K562 (cell line): ENCODE measurements around the gene ARMCX2. TPM values are rescaled to one million over a fixed set of nuclear protein-coding genes. Genes with fewer than 3 reads are reported as not detected.

Experiments used
- ATAC-seq: fragments of 200-7000 bp; cut with Tn5 transposase; 3 replicates; pipeline ENCODE4 v1.9.1; 2020; ENCODE audit warnings: moderate library complexity
- BruUV-seq: library from RNA; stranded (reverse); fragments of 400-500 nt; replicated peaks from 2 replicates; lab custom pipeline; 2021; lab: Mats Ljungman, UMichigan
- CTCF ChIA-PET: fragments of 300-600 bp; formaldehyde crosslinking; extraction: SDS; loops from one replicate; lab custom pipeline; 2021; ENCODE audit warnings: low intra/inter-chr PET ratio; lab: Yijun Ruan, JAX
- POLR2A ChIA-PET: fragments of 300-600, 350-650 bp; sonication (Branson Sonifier 250); formaldehyde crosslinking; extraction: SDS; loops from one replicate; lab custom pipeline; 2021; ENCODE audit warnings: antibody characterized with exemption, inconsistent platforms; lab: Yijun Ruan, JAX
- DNase-seq, 4 experiments: peaks; one replicate each; pipeline versions ENCODE4 v3.0.0 to v3.0.0-alpha.2; 2011 to 2018; ENCODE audit warnings: low spot score in 3 of 4, mixed read lengths in 3 of 4; ENCODE audit errors: extremely low read depth in 1 of 4
- FAIRE-seq: peaks from 2 replicates; lab custom pipeline; 2011; peaks lifted over from hg19 to GRCh38; lab: Jason Lieb, UNC
- H2AFZ ChIP-seq: 2 replicates; pipeline ENCODE4 v1.6.0; 2011; ENCODE audit warnings: low read depth, low read length, control low read depth, inconsistent platforms
- H3K27ac ChIP-seq: fragments of 200-600 bp; 3 replicates; pipeline ENCODE4 v1.8.0; 2011; ENCODE audit warnings: low read depth, mild to moderate bottlenecking, control low read depth, inconsistent platforms, low read length, moderate library complexity, mixed read lengths; ENCODE audit errors: extremely low read depth
- H3K27me3 ChIP-seq, 2 experiments: fragments of 300-600 bp in 1 of 2; 2 replicates in 1 of 2; 3 replicates in 1 of 2; pipeline versions ENCODE4 v1.6.0 to v1.8.0; 2011; ENCODE audit warnings: inconsistent platforms in 2 of 2, low read length in 2 of 2, mild to moderate bottlenecking in 1 of 2, mixed read lengths in 1 of 2, moderate library complexity in 1 of 2; ENCODE audit not compliant: control insufficient read depth in 2 of 2, insufficient read depth in 2 of 2
- H3K36me3 ChIP-seq: fragments of 300-600 bp; 3 replicates; pipeline ENCODE4 v1.8.0; 2011; ENCODE audit warnings: mild to moderate bottlenecking, low read length, inconsistent platforms; ENCODE audit not compliant: control insufficient read depth, insufficient read depth
- H3K4me1 ChIP-seq, 2 experiments: fragments of 200-600 bp in 1 of 2; replicated peaks in 1 of 2; 2 replicates in 1 of 2; 3 replicates in 1 of 2; pipeline versions ENCODE4 v1.5.1 to v1.8.0; 2011; ENCODE audit warnings: inconsistent platforms in 2 of 2, low read length in 2 of 2, mild to moderate bottlenecking in 1 of 2, mixed read lengths in 1 of 2, moderate library complexity in 1 of 2; ENCODE audit not compliant: control insufficient read depth in 2 of 2, insufficient read depth in 2 of 2
- H3K4me2 ChIP-seq: 2 replicates; pipeline ENCODE4 v1.6.1; 2011; ENCODE audit warnings: low read length, control low read depth, inconsistent platforms, mixed read lengths; ENCODE audit not compliant: insufficient read depth
- H3K4me3 ChIP-seq: fragments of 200-600 bp; sonication (generic), shearing (Covaris generic); 2 replicates; pipeline ENCODE4 v1.5.1; 2016; ENCODE audit warnings: control low read depth, inconsistent platforms
- H3K79me2 ChIP-seq: fragments of 200-600 bp; 3 replicates; pipeline ENCODE4 v1.8.0; 2011; ENCODE audit warnings: low read length, inconsistent platforms; ENCODE audit not compliant: control insufficient read depth, insufficient read depth
- H3K9ac ChIP-seq, 2 experiments: 2 replicates each; pipeline versions ENCODE4 v1.6.0 to v1.6.1; 2011; ENCODE audit warnings: low read depth in 2 of 2, low read length in 2 of 2, control low read depth in 1 of 2, inconsistent platforms in 1 of 2, mild to moderate bottlenecking in 1 of 2, mixed read lengths in 1 of 2; ENCODE audit not compliant: insufficient read depth in 1 of 2
- H3K9me1 ChIP-seq: one replicate; pipeline ENCODE4 v1.6.0; 2011; ENCODE audit warnings: inconsistent platforms, mild to moderate bottlenecking, low read length, moderate library complexity; ENCODE audit not compliant: control insufficient read depth, insufficient read depth
- H3K9me3 ChIP-seq: replicated peaks from 2 replicates; pipeline ENCODE4 v1.5.1; 2011; ENCODE audit warnings: low read depth, low read length, inconsistent platforms; ENCODE audit not compliant: control insufficient read depth, insufficient read depth
- H4K20me1 ChIP-seq: replicated peaks from 2 replicates; pipeline ENCODE4 v1.6.1; 2011; ENCODE audit warnings: low read length, inconsistent platforms, mixed read lengths; ENCODE audit not compliant: control insufficient read depth, insufficient read depth
- RFX1 ChIP-seq: fragments of 450-650 bp; IDR thresholded peaks from 2 replicates; pipeline ENCODE4 v1.6.1; 2016; ENCODE audit warnings: mild to moderate bottlenecking, moderate library complexity
- TSC22D4 ChIP-seq: fragments of 450-650 bp; IDR thresholded peaks from 2 replicates; pipeline ENCODE4 v1.6.1; 2016; ENCODE audit warnings: missing genetic modification characterization, missing biosample characterization, control low read depth
- ZNF311 ChIP-seq: fragments of 250-450 bp; sonication (Bioruptor Pico); IDR thresholded peaks from 2 replicates; pipeline ENCODE4 v1.4.0; 2020; ENCODE audit warnings: mild to moderate bottlenecking, moderate library complexity
- WGBS: fragments of 100-300 bp; shearing (Covaris generic); methylation state at CpG from one replicate; pipeline ENCODE4 v1.1.6; 2016; ENCODE audit warnings: low coverage, mixed read lengths; ENCODE audit not compliant: insufficient coverage; ENCODE audit errors: missing lambda C conversion rate; 5-methylcytosine and 5-hydroxymethylcytosine counted together
- in situ Hi-C: fragments of 300-500 bp; cut with MboI; formaldehyde crosslinking; loops from 4 replicates; pipeline ENCODE4 v1.15.0; 2018; ENCODE audit warnings: inconsistent platforms, mixed read lengths
- intact Hi-C: fragments of 100-400 bp; cut with micrococcal nuclease; formaldehyde crosslinking; loops from 2 replicates; pipeline ENCODE4 v1.14.2; 2022
- polyA plus RNA-seq, 8 experiments: library from polyadenylated mRNA; depleted of rRNA in 4 of 8; stranded (reverse) in 5 of 8; unstranded in 3 of 8; fragments of >200 nt; fragmentation: Nextera tagmentation in 2 of 8; fragmentation: Illumina TruSeq in 1 of 8; extraction: Ambion mirVana in 2 of 8; extraction: Trizol in 1 of 8; gene quantifications; 2 replicates each; pipeline versions ENCODE4 v1.2.1 to v1.2.3, GENCODE V29; 2011 to 2014; ENCODE audit warnings: inconsistent platforms in 1 of 8, missing spikeins in 1 of 8
- total RNA-seq, 7 experiments: library from RNA; depleted of rRNA in 6 of 7; stranded (reverse); fragments of >200 nt in 6 of 7; fragmentation: Illumina TruSeq in 2 of 7; extraction: Trizol in 2 of 7; gene quantifications; 2 replicates each; pipeline versions ENCODE4 v1.2.1 to v1.2.3, GENCODE V29; 2011 to 2021; ENCODE audit warnings: low replicate concordance in 1 of 7

The ARMCX2 gene
- total and polyA plus RNA-seq, 9 of the 15 experiments (the other 6 are each of a cell fraction or from before 2014, with no cell fraction given): 0.03 to 0.16 TPM; not detected in 7

DNA sequence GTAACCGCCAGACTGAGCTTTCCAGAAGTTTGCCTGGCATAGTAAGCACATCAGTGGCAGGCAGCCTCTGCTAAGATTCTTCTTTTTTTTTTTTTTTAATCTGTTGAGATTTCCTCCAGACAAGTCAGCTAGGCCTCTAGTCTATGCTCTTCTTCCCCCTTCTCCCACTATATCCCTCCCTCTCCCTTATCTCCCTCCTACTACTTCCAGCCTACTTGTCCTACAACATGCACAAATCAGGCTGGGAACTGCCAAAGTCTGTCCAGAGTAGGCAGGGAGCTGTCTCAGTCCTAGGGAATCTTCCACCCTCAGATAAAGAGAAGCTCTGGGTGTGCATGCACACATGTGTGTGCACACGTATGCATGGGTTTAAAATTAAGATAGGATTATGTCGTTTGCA, 49.7 kb upstream of the ARMCX2 start:
- no peak overlapping the region for H3K9ac ChIP-seq
- no peaks in the 10 kb centered on the region for H4K20me1 ChIP-seq
- no peaks in the 10 kb centered on the region for H3K79me2 ChIP-seq
- no peak for DNase-seq
- H3K4me1 ChIP-seq: no peaks in the 10 kb centered on the region
- no peak overlapping the region for H2AFZ ChIP-seq
- BruUV-seq: no TSS peak
- POLR2A ChIA-PET: no interaction called here
- ATAC-seq: no peak
- WGBS: 0% methylated on average over 3 of the region's 3 CpGs
- no peaks in the 10 kb centered on the region for H3K9me3 ChIP-seq
- H3K4me2 ChIP-seq: no peak overlapping the region
- H3K4me3 ChIP-seq: no peak overlapping the region
- TF ChIP-seq ZNF311 (CRISPR knock-in tag): no peak
- TF ChIP-seq, all 486 proteins: peak for 0
- no peaks in the 10 kb centered on the region for H3K9me1 ChIP-seq
- intact Hi-C loops (no loop called here), in situ Hi-C loops (no loop called here)
- CTCF ChIA-PET: no interaction called here
- no peak overlapping the region for H3K27ac ChIP-seq
- H3K36me3 ChIP-seq: no peaks in the 10 kb centered on the region
- H3K27me3 ChIP-seq: no peaks in the 10 kb centered on the region
- no peak for FAIRE-seq

DNA sequence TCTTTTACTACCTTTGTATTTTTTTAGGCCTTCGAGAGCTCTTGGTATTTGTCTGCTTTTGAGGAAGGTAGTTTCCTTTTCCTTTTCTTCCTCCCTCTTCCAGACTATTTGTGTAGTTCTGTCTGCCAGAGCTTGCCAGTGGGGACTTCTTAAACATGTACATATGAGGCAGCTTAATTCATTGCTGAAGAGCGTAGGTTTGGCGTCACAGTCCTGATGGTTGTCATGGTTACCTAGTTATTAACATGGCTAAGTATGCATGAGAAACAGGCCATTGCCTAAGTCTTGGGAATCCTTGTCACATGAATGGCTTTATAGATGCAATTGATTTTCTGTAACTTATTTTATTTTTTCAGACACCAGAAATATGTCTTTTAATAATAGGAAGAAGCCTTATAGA, 48.5 kb upstream of the ARMCX2 start:
- H2AFZ ChIP-seq: no peak overlapping the region
- intact Hi-C loops: no loop called here
- no peak for ATAC-seq
- DNase-seq: no peak
- in situ Hi-C loops: no loop called here
- no peak for FAIRE-seq
- no TSS peak for BruUV-seq
- H3K79me2 ChIP-seq: no peaks in the 10 kb centered on the region
- TF ChIP-seq RFX1 (peak; percentile 74), TSC22D4 (no peak)
- H3K9me3 ChIP-seq: no peaks in the 10 kb centered on the region
- no peak overlapping the region for H3K9ac ChIP-seq
- H3K4me2 ChIP-seq: no peak overlapping the region
- no peaks in the 10 kb centered on the region for H3K27me3 ChIP-seq
- no peaks in the 10 kb centered on the region for H4K20me1 ChIP-seq
- H3K9me1 ChIP-seq: no peaks in the 10 kb centered on the region
- no peak overlapping the region for H3K27ac ChIP-seq
- H3K36me3 ChIP-seq: no peaks in the 10 kb centered on the region
- no peak overlapping the region for H3K4me3 ChIP-seq
- POLR2A ChIA-PET: no interaction called here
- CTCF ChIA-PET: no interaction called here
- H3K4me1 ChIP-seq: no peaks in the 10 kb centered on the region
- 6% methylated on average over 3 of the region's 3 CpGs for WGBS
